GM12891 (cell line): ENCODE data around the gene ORC6.

Experiments
- DNase-seq: peaks from one replicate; pipeline ENCODE4 v3.0.0; 2011; ENCODE audit warnings: low spot score; ENCODE audit not compliant: insufficient read length
- FAIRE-seq: peaks from 2 replicates; lab custom pipeline; 2011; peaks lifted over from hg19 to GRCh38; lab: Jason Lieb, UNC
- PAX5 ChIP-seq: IDR thresholded peaks from 2 replicates; pipeline ENCODE4 v1.6.1; 2011; ENCODE audit warnings: low read length, moderate library complexity, mild to moderate bottlenecking; ENCODE audit not compliant: insufficient read depth, severe bottlenecking
- POLR2A ChIP-seq: IDR thresholded peaks from 2 replicates; pipeline ENCODE4 v1.6.1; 2011; ENCODE audit warnings: low read depth, low read length, control low read depth
- POLR2AphosphoS5 ChIP-seq: IDR thresholded peaks from 2 replicates; pipeline ENCODE4 v1.6.1; 2011; ENCODE audit warnings: low read depth, low read length, control low read depth
- POU2F2 ChIP-seq: IDR thresholded peaks from 2 replicates; pipeline ENCODE4 v1.6.1; 2011; ENCODE audit warnings: low read depth, mild to moderate bottlenecking, control low read depth, low read length, moderate library complexity
- SPI1 ChIP-seq: IDR thresholded peaks from 2 replicates; pipeline ENCODE4 v1.6.1; 2011; ENCODE audit warnings: low read depth, low read length, control low read depth
- TAF1 ChIP-seq: IDR thresholded peaks from 2 replicates; pipeline ENCODE4 v1.6.1; 2011; ENCODE audit warnings: low read depth, low read length, control low read depth

ORC6 gene

DNA sequence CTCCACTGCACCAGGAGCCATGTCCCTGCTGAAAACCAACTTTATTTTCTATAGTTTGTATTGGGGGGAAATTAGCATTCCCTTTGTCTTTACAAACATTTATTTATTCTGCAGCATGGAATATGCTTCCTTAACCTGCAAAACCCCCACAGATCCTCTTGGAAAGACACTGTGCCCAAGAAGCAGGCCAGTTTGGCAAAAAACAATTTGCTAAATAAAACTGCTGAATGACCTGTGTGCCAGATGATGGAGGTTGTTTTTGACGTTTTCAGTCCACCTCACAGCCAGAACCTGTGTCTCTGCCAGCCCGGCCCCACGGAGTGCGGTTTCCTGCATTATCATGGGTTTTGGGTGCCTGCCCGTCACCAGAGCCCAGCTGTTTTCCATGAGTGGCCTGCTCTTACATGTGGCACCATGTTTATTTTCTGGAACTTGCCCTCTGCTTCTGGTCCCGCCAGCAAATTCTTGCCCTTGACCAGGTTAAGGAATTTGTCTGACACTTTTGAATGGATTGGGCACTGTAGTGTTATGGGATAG is 26.4 kb downstream of the ORC6 start:
- FAIRE-seq = peak; percentile 5
- TF ChIP-seq PAX5 (no peak), SPI1 (no peak), POLR2A (no peak), POU2F2 (no peak), TAF1 (no peak), POLR2AphosphoS5 (no peak)
- DNase-seq = no peak

DNA sequence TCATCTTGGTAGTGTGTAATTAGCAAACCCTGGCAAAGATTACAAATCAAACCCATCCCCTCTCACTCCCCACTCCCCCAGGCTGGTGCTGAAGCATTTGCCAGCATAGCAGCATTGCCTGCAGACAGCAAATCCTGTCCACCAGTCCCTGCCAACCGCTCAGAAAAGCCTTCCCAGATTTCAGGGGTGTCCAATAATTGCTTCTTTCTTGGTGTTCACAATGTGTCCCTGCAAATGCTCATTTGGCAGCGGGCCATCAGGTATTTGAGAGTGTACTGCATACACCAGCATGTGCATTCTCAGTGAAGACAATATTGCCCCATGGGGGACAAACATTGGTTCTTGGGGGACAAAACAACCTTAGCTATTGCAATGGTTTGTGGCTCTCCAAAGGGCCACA is 28.2 kb downstream of the ORC6 start:
- DNase-seq = no peak
- FAIRE-seq = no peak
- no peak for TF ChIP-seq POLR2AphosphoS5
- no peak for TF ChIP-seq TAF1
- no peak for TF ChIP-seq PAX5
- no peak for TF ChIP-seq POU2F2
- no peak for TF ChIP-seq SPI1
- TF ChIP-seq POLR2A = no peak

DNA sequence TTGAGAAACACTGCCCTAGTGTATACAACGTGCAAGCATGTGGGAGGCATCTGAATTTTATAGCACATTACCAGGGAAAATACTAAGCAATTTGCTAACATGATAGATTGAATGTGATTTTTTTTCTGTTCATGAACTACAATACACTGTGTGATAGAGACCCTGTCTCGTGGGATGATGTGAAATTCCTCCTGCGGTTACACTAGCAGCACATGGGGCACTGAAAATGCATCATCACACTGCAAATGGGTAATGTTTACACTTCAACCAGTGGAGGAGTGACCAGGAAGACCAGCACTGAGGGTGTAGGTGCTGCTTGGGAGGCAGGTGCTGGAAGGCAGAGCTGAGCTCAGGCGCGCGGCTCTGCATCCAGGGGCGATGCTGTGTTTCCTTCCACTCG is 28.8 kb downstream of the ORC6 start:
- TF ChIP-seq POLR2AphosphoS5 (no peak), SPI1 (no peak), POU2F2 (no peak), PAX5 (no peak), POLR2A (no peak), TAF1 (no peak)
- FAIRE-seq = no peak
- DNase-seq = no peak

- TF ChIP-seq POU2F2 (no peak), SPI1 (no peak), POLR2A (no peak), TAF1 (no peak), PAX5 (no peak)
- FAIRE-seq = peak; percentile 35
- DNase-seq = no peak
Observed at GRCh38 chr16:46719528-46719927, 30.1 kb downstream of the ORC6 start.

GRCh38 chr16:46720619-46721018 is 31.2 kb downstream of the ORC6 start:
- TF ChIP-seq POU2F2 = no peak
- TF ChIP-seq PAX5 = no peak
- no peak for TF ChIP-seq POLR2AphosphoS5
- no peak for TF ChIP-seq SPI1
- no peak for TF ChIP-seq TAF1
- TF ChIP-seq POLR2A = no peak
- DNase-seq = no peak

DNA sequence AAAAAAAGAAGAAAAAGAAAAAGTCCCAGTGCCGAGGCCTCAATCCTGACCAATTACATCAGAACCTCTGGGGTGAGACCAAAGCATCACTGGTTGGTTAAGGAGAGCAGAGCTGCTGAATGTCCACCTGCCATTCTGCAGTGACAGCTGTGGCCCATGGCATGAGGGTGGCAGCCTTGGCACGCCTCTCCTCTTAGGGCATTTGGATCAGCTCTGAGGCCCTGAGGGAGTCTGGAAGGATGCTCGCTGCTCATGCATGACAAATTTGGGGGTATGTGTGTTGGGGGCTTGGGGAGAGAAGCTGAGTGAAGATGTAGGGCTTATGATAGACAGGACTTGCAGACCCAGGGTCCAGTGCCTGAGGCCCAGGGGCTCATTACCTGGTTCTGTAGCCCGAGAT is 32.4 kb downstream of the ORC6 start:
- TF ChIP-seq TAF1 = no peak
- TF ChIP-seq POLR2A = no peak
- TF ChIP-seq PAX5 = no peak
- TF ChIP-seq POLR2AphosphoS5 = no peak
- no peak for TF ChIP-seq SPI1
- TF ChIP-seq POU2F2 = no peak
- DNase-seq (no peak), FAIRE-seq (no peak)

More at GRCh38 chr16:46720619-46721018, 31.2 kb downstream of the ORC6 start:
- no peak for FAIRE-seq

DNA sequence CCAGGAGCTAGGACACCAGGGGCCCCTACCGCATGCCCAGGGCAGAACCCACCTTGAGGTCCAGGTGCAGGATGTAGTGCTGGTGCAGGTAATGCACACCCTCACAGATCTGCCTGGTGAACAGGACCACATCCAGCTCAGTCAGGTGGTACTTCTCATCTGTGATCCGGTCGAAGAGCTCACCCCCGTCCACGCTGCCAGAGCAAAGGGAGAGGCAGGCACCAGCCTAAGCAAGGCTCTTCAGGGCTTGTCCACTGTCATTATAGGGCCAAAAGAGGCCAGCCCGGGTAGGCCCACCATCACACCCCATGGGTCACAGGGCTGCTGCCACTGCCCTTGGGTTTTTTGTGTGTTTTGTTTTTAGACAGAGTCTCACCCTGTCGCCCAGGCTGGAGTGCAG is 37.7 kb downstream of the ORC6 start:
- TF ChIP-seq POU2F2 = no peak
- TF ChIP-seq PAX5 = no peak
- no peak for TF ChIP-seq TAF1
- no peak for TF ChIP-seq SPI1
- TF ChIP-seq POLR2AphosphoS5 = no peak
- FAIRE-seq (no peak), DNase-seq (no peak)

DNA sequence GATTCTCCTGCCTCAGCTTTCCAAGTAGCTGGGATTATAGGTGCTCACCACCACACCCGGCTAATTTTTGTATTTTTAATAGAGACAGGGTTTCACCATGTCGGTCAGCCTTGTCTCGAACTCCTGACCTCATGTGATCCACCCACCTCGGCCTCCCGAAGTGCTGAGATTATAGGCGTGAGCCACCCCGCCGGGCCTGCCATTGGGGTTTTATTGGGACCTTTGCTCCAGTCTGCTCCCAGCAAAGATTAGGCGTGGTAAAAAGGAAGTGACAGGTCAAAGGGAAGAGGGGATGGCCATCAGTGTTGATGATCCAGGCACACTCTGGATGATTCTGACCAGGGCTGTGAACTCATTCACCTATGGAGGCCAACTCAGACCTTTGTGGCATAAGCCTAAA is 38.2 kb downstream of the ORC6 start:
- TF ChIP-seq POLR2AphosphoS5 = no peak
- no peak for TF ChIP-seq PAX5
- TF ChIP-seq TAF1 = no peak
- no peak for TF ChIP-seq POU2F2
- no peak for TF ChIP-seq POLR2A
- FAIRE-seq = no peak
- DNase-seq = no peak

DNA sequence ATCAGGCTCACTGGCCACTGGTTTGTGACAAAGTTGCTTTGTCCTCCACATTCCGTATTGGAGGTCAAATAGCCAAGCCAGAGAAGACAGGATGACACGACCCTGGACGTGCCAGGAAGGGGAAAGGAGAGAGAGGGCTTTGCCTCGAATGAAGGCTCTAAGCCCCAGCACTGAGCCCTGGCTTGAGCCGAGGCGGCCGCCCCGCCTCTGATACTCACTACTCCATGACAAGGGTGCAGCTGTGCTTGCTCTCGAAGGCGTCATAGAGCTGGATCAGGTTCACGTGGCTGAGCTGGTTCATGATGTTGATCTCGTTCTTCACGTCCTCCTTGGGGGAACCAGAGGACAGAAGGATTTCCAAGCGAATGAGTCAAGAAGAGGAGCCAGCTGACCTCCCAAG is 39.3 kb downstream of the ORC6 start:
- FAIRE-seq (no peak), DNase-seq (no peak)
- TF ChIP-seq POLR2A (no peak), POU2F2 (no peak), PAX5 (no peak), SPI1 (no peak), POLR2AphosphoS5 (no peak), TAF1 (no peak)

DNA sequence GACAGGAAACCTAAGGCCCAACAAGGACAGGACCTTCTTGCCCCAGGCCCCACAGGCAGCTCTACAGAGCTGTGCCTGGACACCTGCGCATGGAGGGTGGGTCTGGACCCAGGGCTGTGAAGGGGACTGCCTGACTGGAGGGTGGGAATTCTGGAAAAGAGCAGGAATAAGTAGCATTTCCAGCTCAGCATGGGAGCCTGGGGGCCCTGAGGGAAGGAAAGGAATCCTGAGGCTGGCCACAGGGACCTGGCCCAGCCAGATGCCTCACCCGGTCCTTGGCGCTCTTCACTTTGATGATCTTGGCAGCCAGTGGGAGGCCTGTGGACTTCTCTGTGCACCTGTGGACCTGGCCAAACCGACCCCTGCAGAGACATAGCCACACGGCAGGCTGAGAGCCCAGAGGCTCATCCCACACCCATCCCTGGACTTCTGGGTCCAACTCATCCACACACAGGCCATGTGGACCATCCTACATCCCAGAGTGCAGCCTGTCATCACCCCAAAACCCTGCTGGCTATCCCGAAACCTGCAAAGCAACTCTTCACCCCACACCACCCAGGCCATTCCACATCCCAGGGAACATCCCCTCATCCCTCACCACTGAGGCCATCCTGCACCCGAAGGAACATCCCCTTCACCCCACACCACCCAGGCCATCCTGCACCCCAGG is 40.0 kb downstream of the ORC6 start:
- FAIRE-seq = no peak
- no peak for TF ChIP-seq POLR2A
- TF ChIP-seq TAF1 = no peak
- TF ChIP-seq POLR2AphosphoS5 = no peak
- no peak for TF ChIP-seq PAX5
- no peak for TF ChIP-seq POU2F2
- TF ChIP-seq SPI1 = no peak

More for the DNA sequence above, 40.0 kb downstream of the ORC6 start:
- DNase-seq = no peak
